Stimulated activated CD4-positive, alpha-beta T cell treated with anti-CD3 and anti-CD28 coated beads, Interleukin-4, amount 100 ng/mL, for 4 hours (primary cell): ENCODE results near the gene CUL3.
"Not testable (repeated sequence)": the region's sequence is repeated elsewhere in the genome, so short reads cannot be mapped to it uniquely, and the experiment has no call there.

Experiments used
- DNase-seq, 2 experiments: peaks; one replicate each; pipeline ENCODE4 v3.0.0-alpha.2; 2020

CUL3 gene

DNA sequence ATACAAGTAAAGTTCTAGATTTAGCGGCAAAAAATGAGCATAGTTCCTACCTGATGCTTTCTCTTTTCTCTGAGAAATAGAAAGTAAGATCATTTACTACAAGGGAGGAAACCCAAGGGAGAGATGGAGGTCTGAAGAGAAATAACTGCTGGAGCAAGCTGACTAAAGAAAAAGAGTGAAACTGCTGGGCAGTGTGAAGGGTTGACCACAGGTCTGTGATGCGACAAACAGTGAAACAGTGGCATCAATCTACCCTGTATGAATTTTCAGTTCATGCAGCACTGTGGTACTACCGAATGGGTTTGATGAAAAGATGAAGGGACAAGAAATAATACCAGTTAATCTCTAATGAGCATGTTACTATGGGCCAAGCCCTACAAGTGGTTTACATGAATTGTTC lies 52.2 kb downstream of the CUL3 start:
- no peak for DNase-seq

DNA sequence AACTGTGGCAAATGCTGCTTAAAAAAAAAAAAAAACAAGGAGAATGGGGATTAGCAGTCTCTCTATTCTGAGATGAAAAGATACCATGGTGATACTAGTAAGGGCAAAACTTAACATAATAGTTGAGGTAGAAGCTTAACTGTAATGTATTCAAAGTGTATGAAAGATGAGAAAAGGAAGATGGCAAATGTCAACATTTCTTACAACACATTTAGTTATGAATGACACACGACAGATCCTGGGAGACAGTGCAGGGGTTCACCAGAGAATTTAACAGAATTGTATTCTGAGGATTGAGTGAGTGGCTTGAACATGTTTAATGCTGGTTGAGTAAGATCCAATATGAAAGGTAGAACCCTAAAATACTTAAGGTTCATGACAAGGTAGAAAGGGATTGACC lies 52.7 kb downstream of the CUL3 start:
- DNase-seq: no peak

DNA sequence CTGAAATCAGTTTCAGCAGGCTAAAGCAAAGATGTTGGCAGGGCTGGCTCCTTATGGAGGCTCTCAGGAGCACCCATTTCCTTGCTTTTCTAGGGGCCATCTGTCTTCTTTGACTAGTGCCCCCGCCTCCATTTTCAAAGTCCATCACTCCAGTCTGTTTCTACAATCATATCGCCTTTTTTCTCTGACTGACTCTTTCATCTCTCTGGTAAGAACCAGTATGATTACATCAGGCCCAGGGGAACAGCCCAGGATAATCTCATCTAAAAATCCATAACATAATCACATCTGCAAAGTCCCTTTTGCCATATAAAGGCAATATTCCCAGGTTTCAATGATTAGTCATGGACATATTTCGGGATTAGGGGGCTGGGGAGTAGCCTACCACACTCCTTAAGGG lies 57.0 kb downstream of the CUL3 start:
- DNase-seq: no peak

DNA sequence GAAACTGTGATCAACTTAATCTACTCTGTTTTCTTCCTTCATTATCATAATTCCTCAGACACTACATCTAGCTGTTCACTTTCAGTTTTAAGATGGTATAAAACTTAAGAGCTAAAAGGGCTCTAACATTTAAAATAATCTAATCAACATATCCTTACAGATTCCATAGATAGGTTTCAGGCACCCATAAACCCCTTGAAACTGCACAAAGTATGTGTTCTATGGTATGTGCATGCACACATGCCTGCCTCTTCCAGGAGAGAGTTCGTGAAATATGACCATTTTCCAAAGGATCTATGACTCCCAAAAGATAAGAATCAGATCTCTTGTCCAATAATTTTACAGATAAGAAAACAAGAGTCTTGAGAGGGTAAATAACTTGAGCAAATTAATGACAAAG lies 59.4 kb downstream of the CUL3 start:
- no peak for DNase-seq

DNA sequence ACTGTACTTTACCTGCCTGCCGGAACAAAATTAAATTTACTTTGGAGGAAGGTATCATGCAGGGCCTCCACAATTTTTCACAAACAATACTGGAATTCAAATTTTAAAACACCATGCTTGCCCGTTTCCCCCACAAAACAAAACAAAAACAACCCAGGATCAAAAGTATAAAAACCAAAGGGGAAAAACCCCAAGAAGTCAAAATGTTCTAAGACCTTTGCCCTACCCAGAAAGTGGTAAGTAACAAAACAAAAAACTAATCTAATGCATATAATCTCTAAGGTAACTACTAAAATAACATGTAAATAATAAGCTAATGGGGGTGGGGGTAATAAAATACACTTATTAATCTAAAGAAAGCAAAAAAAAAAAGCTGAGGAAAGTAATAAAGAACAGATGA lies 60.5 kb downstream of the CUL3 start:
- no peak for DNase-seq

DNA sequence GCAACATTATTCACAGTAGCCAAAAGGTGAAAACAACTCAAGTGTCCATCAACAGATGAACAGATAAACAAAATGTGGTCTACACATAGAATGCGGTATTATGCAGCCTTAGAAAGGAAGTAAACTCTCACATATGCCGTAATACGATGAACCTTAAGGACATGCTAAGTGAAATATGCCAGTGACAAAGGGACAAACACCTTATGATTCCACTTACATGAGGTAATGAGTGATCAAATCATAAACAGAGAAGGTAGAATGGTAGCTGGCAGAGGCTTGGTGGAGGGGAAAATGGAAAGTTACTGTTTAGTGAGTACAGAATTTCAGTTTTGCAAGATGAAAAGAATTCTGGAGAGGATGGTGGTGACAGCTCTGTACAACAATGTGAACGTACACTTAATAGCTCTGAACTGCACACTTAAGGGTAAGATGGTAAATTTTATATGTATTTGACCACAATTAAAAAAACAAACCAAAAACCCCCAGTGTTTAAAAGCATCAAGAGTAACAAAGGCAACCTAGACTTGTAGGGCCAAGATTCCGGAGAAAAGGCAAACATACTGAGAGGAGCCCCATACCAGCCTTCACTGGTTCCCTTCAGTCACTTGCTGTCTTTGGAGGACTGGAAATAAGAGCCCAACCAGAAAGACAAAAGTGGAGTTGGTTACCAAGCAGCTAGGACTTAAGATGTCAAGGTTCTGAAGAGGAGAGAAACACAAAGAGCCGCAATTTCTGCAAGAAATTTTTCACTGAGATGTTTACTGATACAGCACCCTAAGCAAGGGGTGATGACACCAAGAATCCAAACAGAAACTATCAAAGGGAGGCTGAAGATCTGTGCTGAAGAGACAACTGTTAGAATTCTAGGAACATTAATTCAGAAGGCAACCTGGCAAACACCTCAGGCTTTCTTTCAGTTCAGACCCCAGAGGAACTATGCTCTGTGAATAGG lies 61.3 kb downstream of the CUL3 start:
- no peak for DNase-seq

DNA sequence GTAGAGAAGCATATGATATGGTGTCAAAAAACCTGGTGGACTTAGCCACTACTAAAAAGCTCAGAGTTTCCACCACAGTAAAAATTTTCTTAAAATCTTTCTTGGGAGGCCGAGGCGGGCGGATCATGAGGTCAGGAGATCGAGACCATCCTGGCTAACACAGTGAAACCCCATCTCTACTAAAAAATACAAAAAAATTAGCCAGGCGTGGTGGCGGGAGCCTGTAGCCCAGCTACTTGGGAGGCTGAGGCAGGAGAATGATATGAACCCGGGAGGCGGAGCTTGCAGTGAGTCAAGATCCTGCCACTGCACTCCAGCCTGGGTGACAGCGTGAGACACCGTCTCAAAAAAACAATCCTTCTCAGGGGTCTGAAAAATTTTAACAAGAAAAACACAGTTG lies 62.7 kb downstream of the CUL3 start:
- DNase-seq: not testable (repeated sequence)

DNA sequence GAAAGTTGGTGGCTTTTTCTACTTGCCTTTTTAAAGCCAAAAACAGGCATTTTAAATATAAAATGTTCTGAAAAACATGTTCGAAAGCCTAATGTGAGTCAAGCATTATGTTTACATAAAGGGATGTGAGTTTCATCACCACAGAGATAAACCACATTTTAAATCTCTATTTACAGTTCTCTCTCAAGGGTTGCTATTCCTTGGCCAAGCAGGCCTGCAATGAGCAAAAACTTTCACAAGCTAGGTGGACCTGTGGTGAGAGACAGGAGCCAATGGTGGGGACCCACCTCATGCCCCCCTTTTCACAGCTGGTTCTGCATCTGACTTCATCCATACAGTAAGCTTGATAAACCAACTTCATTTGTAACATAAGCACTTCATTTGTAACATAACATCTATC lies 65.1 kb downstream of the CUL3 start:
- no peak for DNase-seq

DNA sequence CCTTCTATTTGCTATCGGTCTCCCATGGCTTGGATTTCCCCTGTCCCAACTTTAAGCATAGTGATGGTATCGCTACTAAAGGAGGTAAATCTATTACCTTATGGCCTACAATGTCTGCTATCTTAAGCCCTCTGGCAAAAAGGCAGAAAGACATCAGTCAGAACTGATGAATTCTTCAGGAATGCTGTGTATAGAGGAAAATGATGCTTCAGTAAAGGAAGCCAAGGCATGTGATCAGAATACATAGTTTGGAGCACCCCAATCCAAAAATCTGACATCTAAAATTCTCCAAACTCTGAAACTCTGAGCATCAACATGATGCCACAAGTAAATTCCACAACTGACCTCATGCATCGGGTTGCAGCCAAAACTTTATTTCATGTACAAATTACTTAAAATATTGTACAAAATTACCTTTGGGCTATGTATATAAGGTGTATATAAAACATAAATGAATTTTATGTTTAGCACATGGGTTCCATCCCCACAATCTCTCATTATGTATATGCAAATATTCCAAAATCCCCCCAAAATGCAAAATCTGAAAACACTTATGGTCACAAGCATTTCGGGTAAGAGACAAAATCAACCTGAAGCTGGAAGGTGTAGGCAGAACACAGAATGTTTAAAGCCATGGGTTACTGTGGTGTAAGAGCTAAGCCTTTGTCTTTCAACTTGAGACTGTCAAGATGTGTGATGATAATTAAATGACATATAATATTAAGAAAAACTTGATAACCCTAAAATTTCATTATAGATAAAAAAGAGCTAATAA lies 66.2 kb downstream of the CUL3 start:
- DNase-seq: no peak

DNA sequence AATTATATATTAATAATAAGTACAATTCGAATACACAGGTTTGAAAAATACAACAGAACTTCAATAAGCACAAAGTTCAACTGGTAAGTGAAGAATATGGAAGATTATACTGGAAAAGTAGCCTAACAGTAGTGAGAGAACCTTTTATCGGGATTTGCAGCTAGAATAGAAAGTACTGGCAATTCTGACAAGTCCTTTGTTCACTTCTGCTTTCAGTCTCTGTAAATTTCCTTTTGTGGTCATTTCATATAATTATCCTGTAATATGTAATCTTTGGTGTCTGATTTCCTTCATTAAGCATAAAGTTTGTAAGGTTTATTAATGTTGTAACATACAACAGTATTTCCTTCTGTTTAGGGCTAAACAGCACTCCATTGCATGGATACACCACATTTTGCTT lies 67.2 kb downstream of the CUL3 start:
- DNase-seq: no peak

DNA sequence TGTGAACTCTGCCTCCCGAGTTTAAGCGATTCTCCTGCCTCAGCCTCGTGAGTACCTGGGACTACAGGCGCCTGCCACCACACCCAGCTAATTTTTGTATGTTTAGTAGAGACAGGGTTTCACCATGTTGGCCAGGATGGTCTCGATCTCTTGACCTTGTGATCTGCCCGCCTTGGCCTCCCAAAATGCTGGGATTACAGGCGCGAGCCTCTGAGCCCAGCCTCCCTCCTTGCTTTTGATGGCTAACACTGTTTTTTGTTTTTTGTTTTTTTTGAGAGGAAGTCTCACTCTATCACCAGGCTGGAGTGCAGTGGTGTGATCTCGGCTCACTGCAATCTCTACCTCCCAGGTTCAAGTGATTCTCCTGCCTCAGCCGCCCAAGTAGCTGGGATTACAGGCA lies 68.8 kb downstream of the CUL3 start:
- DNase-seq: not testable (repeated sequence)

DNA sequence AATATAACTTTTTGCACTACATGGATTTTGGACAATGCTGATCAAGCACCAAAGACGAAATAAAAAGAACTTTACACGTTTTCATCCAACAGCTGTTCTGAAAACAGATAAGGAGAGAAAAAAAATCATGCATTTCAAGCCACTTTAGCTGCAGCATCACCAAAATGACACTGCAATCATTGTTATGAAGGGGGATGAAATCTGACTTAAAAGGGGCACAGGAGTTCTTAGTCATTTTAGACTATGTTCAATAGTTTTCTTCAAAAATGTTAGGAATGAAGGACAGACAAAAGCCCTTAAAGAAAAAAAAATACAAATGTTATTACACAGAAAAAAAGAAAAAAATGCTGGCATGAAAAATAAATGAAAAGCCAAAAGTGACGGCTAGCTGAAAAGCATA lies 71.2 kb downstream of the CUL3 start:
- no peak for DNase-seq

DNA sequence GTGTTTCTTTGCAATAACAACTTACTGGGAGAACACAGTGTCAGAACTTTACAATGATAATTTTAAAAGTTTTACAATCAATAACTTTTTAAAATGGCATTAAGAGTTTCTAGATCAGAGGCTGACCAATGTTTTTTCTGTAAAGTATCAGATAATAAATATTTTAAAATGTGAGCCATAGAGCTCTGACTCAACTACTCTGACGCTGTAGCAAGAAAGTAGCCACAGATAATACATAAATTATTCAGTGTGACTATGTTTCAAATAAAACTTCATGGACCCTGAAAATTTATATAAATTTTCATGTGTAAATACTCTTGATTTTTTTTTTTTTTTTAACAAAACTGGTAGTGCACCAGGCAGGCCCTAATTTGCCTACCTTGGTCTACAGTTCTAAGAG lies 77.4 kb downstream of the CUL3 start:
- DNase-seq: no peak

DNA sequence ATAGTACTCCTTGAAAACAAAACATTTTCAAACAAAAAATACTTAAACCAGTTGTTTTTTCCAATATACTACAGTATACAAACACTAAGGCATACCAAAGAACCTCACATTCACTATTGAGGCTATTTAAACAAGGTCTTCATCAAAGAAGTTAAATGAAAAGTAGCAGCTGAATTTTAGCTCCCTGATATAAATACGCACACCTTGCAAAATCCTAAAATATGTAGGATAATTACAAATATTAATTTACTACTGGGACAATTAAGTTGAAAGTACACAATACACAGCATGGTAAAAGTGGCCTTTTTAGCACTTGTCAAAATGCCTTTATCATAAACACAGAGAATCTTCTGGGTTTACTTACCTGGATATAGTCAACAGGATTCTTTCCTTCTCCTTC lies 78.7 kb downstream of the CUL3 start:
- DNase-seq: no peak

DNA sequence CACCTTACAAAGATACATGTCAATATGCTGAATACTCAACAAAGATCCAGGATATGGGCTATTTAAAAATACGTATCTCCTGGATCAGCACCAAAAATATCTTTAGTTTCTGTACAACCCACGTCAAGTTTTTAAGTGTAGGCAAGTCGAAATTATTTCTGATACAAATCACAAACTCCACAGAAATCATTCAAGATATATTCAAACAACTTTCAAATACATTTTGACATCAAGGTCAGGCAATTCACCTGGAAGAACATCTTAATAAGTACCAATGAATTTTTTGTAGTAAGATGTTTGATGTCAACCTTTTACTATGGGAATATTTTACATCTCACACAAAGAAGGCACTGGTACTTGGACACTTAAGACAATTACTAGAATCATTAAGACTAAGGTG lies 86.2 kb downstream of the CUL3 start:
- no peak for DNase-seq

DNA sequence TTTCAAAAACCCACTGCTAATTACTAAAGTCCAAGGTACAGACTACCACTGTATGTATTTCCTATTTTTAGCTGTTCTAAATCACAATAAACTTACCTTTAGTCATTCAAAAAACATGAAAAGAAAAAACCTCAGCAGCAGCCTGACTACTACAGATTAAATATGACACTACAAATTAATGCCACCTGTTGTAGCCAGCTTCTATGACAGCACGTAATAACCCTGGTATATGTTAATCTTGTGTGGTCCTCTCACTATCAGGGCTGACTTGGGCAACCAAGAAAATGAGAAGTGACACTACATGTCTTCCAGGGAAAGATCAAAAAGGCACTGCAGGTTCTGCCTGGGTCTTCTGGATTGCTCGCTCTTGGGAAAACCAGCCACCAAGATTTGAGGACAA lies 92.6 kb downstream of the CUL3 start:
- DNase-seq: no peak

DNA sequence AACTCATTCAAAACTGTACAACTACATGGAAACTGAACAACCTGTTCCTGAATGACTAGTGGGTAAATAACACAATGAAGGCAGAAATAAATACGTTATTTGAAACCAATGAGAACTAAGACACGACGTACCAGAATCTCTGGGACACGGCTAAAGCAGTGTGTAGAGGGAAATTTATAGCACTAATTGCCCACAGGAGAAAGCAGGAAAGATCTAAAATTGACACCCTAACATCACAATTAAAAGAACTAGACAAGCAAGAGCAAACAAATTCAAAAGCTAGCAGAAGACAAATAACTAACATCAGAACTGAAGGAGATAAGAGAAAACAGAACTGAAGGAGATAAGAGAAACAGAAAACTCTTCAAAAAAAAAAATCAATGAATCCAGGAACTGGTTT lies 97.2 kb downstream of the CUL3 start:
- not testable (repeated sequence) for DNase-seq

DNA sequence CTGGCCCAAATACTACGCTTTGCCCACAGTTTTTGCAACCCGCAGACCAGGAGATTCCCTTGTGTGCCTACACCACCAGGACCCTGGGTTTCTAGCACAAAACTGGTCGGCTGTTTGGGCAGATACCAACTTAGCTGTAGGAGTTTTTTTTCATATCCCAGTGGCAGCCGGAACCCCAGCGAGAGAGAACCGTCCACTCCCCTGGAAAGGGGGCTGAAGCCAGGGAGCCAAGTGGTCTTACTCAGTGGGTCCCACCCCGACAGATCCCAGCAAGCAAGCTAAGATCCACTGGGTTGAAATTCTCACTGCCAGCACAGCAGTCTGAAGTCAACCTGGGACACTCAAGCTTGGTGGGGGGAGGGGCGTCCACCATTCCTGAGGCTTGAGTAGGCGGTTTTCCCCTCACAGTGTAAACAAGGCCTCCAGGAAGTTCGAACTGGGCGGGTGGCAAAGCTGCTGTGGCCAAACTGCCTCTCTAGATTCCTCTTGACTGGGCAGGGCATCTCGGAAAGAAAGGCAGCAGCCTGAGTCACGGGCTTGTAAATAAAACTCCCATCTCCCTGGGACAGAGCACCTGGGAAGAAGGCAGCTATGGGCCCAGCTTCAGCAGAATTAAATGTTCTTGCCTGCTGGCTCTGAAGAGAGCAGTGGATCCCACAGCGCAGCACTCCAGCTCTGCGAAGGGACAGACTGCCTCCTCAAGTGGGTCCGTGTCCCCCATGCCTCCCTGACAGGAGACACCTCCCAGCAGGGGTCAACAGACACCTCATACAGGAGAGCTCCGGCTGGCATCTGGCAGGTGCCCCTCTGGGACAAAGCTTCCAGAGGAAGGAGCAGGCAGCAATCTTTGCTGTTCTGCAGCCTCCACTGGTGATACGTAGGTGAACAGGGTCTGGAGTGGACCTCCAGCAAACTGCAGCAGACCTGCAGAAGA lies 99.8 kb downstream of the CUL3 start:
- not testable (repeated sequence) for DNase-seq

DNA sequence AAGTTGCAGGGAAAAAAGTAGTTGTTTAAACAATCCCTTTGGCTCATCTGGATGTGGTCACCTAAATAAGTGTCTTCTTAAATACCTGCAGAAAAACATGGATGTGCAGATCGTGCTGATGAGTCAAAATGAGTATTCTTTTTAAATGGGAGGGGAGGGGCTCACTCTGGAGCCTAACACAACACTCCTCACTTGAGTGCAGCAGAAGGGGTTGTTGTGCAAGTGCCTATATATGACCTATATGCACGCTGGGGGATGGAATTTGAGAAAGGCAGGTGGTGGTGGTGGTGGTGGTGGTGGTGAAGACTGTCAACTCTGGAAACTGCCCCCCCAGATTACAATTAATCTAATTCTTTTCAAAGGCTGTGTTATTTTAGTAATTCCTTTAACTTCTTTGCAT lies 105.3 kb downstream of the CUL3 start:
- no peak for DNase-seq

DNA sequence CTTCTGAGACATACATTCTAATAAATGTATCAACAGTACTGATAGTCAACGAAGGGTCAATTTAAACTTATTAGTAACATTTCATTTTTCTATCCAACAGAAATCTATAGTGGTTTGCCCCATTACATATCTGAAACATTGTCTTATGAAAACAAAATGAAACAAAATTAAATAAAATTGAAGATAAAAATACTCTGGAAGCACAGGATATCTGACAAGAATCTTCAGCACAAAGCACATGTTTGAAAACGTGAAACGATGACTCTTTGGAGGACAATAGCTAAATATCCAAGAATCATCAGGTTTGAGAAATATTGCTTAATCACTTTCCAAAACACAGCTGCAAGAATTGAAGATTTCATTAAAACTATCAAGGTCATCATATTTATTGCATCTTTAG lies 112.3 kb downstream of the CUL3 start:
- no peak for DNase-seq

DNA sequence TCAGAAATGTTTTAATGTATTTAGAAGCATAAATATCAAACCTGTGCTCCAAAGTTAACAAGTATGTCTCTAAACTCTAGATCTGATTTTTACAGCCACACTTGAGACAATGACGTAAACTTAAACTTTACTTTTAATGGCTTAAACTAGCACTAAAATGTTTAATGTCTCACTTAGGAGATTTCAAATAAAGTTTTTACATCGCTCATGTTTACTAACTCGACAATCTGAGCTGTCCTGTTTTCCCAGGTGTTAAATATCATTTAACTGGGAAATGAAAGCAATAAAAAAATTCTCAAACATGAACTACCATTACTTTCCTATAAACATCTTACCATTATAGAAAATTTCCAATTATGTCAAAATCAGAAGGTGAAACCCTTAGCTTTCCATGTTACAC lies 113.0 kb downstream of the CUL3 start:
- no peak for DNase-seq

DNA sequence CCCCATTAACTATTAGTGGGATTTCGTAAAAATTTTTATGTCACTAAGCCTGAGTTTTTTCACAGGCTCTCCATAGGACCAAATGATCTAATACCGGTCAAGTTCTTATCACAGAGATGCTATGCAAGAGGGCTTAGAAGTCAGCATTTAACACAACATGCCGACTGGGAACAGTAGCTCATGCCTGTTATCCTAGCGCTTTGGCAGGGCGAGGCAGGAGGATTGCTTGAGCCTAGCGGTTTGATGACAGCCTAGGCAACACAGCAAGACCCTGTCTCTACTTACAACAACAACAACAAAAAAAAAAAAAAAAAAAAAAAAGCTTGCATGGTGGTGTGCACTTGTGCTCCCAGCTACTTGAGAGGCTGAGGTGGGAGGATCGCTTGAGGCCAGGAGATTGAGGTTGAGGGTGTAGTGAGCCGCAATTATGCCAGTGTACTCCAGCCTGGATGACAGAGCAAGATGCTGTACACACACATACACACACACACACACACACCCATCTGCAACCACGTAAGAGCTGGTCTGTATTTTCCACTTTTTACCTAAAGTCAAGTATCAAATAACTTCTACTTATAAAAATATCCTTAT lies 115.7 kb downstream of the CUL3 start:
- no peak for DNase-seq
